GM23338 (cell line): ENCODE results near the gene TMEM61.

Experiments used
- CTCF ChIP-seq, 2 experiments: fragments of 200-600 bp in 1 of 2; sonication (generic) in 1 of 2; conservative IDR thresholded peaks; 2 replicates each; pipeline versions ENCODE4 v1.5.1 to v1.6.1; 2016 to 2017; ENCODE audit warnings: antibody characterized with exemption in 2 of 2, low read depth in 2 of 2, mild to moderate bottlenecking in 2 of 2, moderate library complexity in 1 of 2
- ETS1 ChIP-seq: IDR thresholded peaks from 2 replicates; pipeline ENCODE4 v1.6.1; 2016; ENCODE audit warnings: antibody characterized with exemption
- EZH2phosphoT487 ChIP-seq: fragments of 200-600 bp; sonication (generic); IDR thresholded peaks from one replicate; pipeline ENCODE4 v1.8.1; 2018; ENCODE audit warnings: antibody characterized with exemption; ENCODE audit not compliant: unreplicated experiment
- POLR2AphosphoS5 ChIP-seq: IDR thresholded peaks from 2 replicates; pipeline ENCODE4 v1.6.1; 2016; ENCODE audit warnings: antibody characterized with exemption, low read depth

- TF ChIP-seq CTCF (conservative IDR thresholded peaks at IDR 0.05; ENCODE audit: low read depth in 2 of 2) (no peak), EZH2phosphoT487 (no peak), ETS1 (no peak), POLR2AphosphoS5 (no peak)
These were observed 4.9 kb upstream of the TMEM61 start for GRCh38 chr1:54975356-54976108.
